NT2/D1 (cell line): ENCODE measurements around the gene SMPD4.
"Not testable (repeated sequence)": the region's sequence is repeated elsewhere in the genome, so short reads cannot be mapped to it uniquely, and the experiment has no call there.

ENCODE experiments used
- SUZ12 ChIP-seq: IDR thresholded peaks from 2 replicates; pipeline ENCODE4 v1.6.1; 2011; ENCODE audit not compliant: insufficient read length, insufficient read depth; ENCODE audit errors: extremely low read depth
- YY1 ChIP-seq: IDR thresholded peaks from 2 replicates; pipeline ENCODE4 v1.6.1; 2011; ENCODE audit not compliant: insufficient read length, insufficient read depth
- ZNF274 ChIP-seq: IDR thresholded peaks from 2 replicates; pipeline ENCODE4 v1.6.1; 2011; ENCODE audit warnings: mild to moderate bottlenecking, low read depth, low read length

DNA sequence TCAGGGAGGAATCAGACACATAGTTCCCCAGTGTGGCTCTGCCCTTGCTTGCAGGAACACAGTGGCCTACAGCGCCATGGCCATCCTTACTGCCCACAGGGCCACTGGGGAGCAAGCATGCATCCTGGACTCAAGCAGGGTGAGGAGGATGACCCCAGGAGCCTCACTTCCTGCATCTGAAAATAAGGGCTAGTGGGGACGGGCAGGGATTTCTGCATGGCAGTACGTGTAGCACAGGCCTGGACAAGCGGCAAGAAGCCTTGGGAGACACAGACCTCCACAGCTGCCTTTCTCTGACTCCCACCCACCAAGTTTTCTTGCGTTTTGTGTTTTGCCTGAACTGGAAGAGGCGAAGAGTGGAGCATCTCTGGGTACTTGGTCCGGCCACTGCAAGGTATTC lies 18.9 kb downstream of the SMPD4 start:
- not testable (repeated sequence) for TF ChIP-seq YY1, ZNF274, SUZ12
